ENCODE results near the gene ZSWIM1. TPM values are rescaled to one million over a fixed set of nuclear protein-coding genes. Genes with fewer than 3 reads are reported as not detected.

The ZSWIM1 gene
- total RNA-seq, 1 experiment from 2014 or later, result 7.6 TPM

- POLR2A ChIA-PET, result interaction anchor here (1.1 to 3.2 kb wide), 5 partner anchors 9 to 81 kb away, joined by 3 to 20 read pairs (median 6); partner anchors contain the start of genes CTSA, NEURL2 and PCIF1
- TF ChIP-seq CTCF (IDR thresholded peaks at IDR 0.05; ENCODE audit: unreplicated experiment), result no peak
- H3K9me3 Mint-ChIP-seq (ENCODE audit: unreplicated experiment), result no peaks in the 10 kb centered on the region
- DNase-seq (ENCODE audit: unreplicated experiment), result no peak
- peaks cover 36% of the 10 kb centered on the region for H3K27me3 Mint-ChIP-seq (ENCODE audit: insufficient read depth, unreplicated experiment)
- CTCF ChIA-PET, result interaction anchor here (0.6 to 1.1 kb wide), 4 partner anchors 13 to 471 kb away, joined by 3 to 4 read pairs (median 4); partner anchors contain the start of gene CTSA
- no peak overlapping the region for H3K27ac Mint-ChIP-seq (ENCODE audit: low read depth, unreplicated experiment)
- intact Hi-C loops (cut with micrococcal nuclease), result no loop called here
- peaks cover 6% of the 10 kb centered on the region for H3K4me1 Mint-ChIP-seq (ENCODE audit: insufficient read depth, unreplicated experiment)
- BruUV-seq (replicated peaks), result no TSS peak
- no peak overlapping the region for H3K4me3 Mint-ChIP-seq (ENCODE audit: unreplicated experiment)
- H3K36me3 Mint-ChIP-seq (ENCODE audit: insufficient read depth, unreplicated experiment), result no peaks in the 10 kb centered on the region
These were observed 37.9 kb downstream of the ZSWIM1 start for GRCh38 chr20:45918779-45919537.

GRCh38 chr20:45919542-45920399, 38.7 kb downstream of the ZSWIM1 start:
- Mint-ChIP-seq H3K27me3 (ENCODE audit: insufficient read depth, unreplicated experiment) (peaks cover 36% of the 10 kb centered on the region), H3K4me3 (ENCODE audit: unreplicated experiment) (no peak overlapping the region), H3K27ac (ENCODE audit: low read depth, unreplicated experiment) (no peak overlapping the region), H3K4me1 (ENCODE audit: insufficient read depth, unreplicated experiment) (peaks cover 11% of the 10 kb centered on the region), H3K9me3 (ENCODE audit: unreplicated experiment) (no peaks in the 10 kb centered on the region), H3K36me3 (ENCODE audit: insufficient read depth, unreplicated experiment) (no peaks in the 10 kb centered on the region)
- intact Hi-C loops (cut with micrococcal nuclease), result no loop called here
- POLR2A ChIA-PET, result interaction anchor here (0.5 to 3.2 kb wide), 5 partner anchors 9 to 290 kb away, joined by 3 to 20 read pairs (median 6); partner anchors contain the start of genes CTSA, NEURL2, PCIF1 and WFDC10A
- CTCF ChIA-PET, result interaction anchor here (0.6 to 2.0 kb wide), 4 partner anchors 14 to 470 kb away, joined by 3 to 7 read pairs (median 4); partner anchors contain the start of gene CTSA
- no peak for TF ChIP-seq CTCF (IDR thresholded peaks at IDR 0.05; ENCODE audit: unreplicated experiment)
- DNase-seq (ENCODE audit: unreplicated experiment), result no peak
- BruUV-seq (replicated peaks), result no TSS peak

- no peaks in the 10 kb centered on the region for H3K36me3 Mint-ChIP-seq (ENCODE audit: insufficient read depth, unreplicated experiment)
- ChIA-PET POLR2A (interaction anchor here (1.0 to 3.2 kb wide), 3 partner anchors 10 to 15 kb away, joined by 4 to 20 read pairs (median 6); partner anchors contain the start of gene PCIF1), CTCF (interaction anchor here (0.6 to 2.0 kb wide), 2 partner anchors 10 to 28 kb away, joined by 3 to 7 read pairs; partner anchors contain the start of gene CTSA)
- no TSS peak for BruUV-seq (replicated peaks)
- peaks cover 33% of the 10 kb centered on the region for H3K27me3 Mint-ChIP-seq (ENCODE audit: insufficient read depth, unreplicated experiment)
- H3K27ac Mint-ChIP-seq (ENCODE audit: low read depth, unreplicated experiment), result no peak overlapping the region
- H3K9me3 Mint-ChIP-seq (ENCODE audit: unreplicated experiment), result no peaks in the 10 kb centered on the region
- TF ChIP-seq CTCF (IDR thresholded peaks at IDR 0.05; ENCODE audit: unreplicated experiment), result no peak
- DNase-seq (ENCODE audit: unreplicated experiment), result no peak
- H3K4me1 Mint-ChIP-seq (ENCODE audit: insufficient read depth, unreplicated experiment), result peaks cover 11% of the 10 kb centered on the region
- intact Hi-C loops (cut with micrococcal nuclease), result no loop called here
- H3K4me3 Mint-ChIP-seq (ENCODE audit: unreplicated experiment), result no peak overlapping the region
These were observed 39.7 kb downstream of the ZSWIM1 start for GRCh38 chr20:45920462-45921336.

All from MCF 10A (cell line).